ENCODE measurements around the gene ZNF175. TPM values are rescaled to one million over a fixed set of nuclear protein-coding genes. Genes with fewer than 3 reads are reported as not detected.

Gene ZNF175
- total RNA-seq, 1 experiment from 2014 or later = 9.3 TPM

- Histone ChIP-seq H3K9me3 (ENCODE audit: control insufficient read depth in 1 of 2, insufficient read depth in 1 of 2, low read depth in 1 of 2, low read length in 2 of 2) (no peaks in the 10 kb centered on the region), H3K9me2 (ENCODE audit: insufficient read depth) (no peaks in the 10 kb centered on the region), H3K4me1 (ENCODE audit: control insufficient read depth in 1 of 2, insufficient read depth in 2 of 2, low read length in 2 of 2) (no peaks in the 10 kb centered on the region), H4K20me1 (ENCODE audit: insufficient read depth) (no peaks in the 10 kb centered on the region), H3K9ac (ENCODE audit: low read length) (no peak overlapping the region), H2AFZ (ENCODE audit: low read depth, low read length, poor library complexity, severe bottlenecking) (no peak overlapping the region), H3K36me3 (ENCODE audit: control insufficient read depth in 1 of 2, insufficient read depth in 2 of 2, low read length in 2 of 2) (no peaks in the 10 kb centered on the region), H3K79me2 (ENCODE audit: insufficient read depth, low read length) (no peaks in the 10 kb centered on the region), H3K4me3 (replicated peaks in 1 of 2; ENCODE audit: low read depth in 1 of 2, low read length in 2 of 2) (no peak overlapping the region), H3K27me3 (ENCODE audit: insufficient read depth, low read length) (peaks cover 62% of the 10 kb centered on the region), H3K27ac (ENCODE audit: low read depth, low read length) (no peak overlapping the region), H3K4me2 (ENCODE audit: low read length) (no peak overlapping the region)
- ATAC-seq (no peak), DNase-seq (ENCODE audit: low read depth, low spot score) (no peak)
- intact Hi-C loops (cut with micrococcal nuclease) = no loop called here
- ChIA-PET CTCF (interaction anchor here (0.7 to 3.8 kb wide), 2 partner anchors 15 to 19 kb away, joined by 3 to 21 read pairs; no protein-coding TSS in a partner anchor), RAD21 (ENCODE audit: low non-redundant PET in 1 of 2, low total read pairs in 2 of 2, uncharacterized antibody in 2 of 2, unreplicated experiment in 2 of 2) (no interaction called here), POLR2A (no interaction called here)
- TF ChIP-seq RAD21 (IDR thresholded peaks at IDR 0.05; ENCODE audit: low read depth) (no peak), POLR2AphosphoS5 (IDR thresholded peaks at IDR 0.05; ENCODE audit: low read depth, low read length) (no peak), ZFX (IDR thresholded peaks at IDR 0.05) (no peak), POLR2A (IDR thresholded peaks at IDR 0.05; ENCODE audit: borderline replicate concordance, extremely low read depth, insufficient read depth, insufficient read length) (no peak), CTCF (IDR thresholded peaks at IDR 0.05 in 2 of 3, conservative IDR thresholded peaks at IDR 0.05 in 1 of 3; ENCODE audit: borderline replicate concordance in 1 of 3, insufficient read depth in 1 of 3, low read depth in 2 of 3, low read length in 2 of 3) (no peak), EGR1 (IDR thresholded peaks at IDR 0.05; ENCODE audit: low read depth) (no peak), YY1 (IDR thresholded peaks at IDR 0.05; ENCODE audit: extremely low read depth, insufficient replicate concordance, low read depth, low read length) (no peak), FOSL1 (IDR thresholded peaks at IDR 0.05; ENCODE audit: low read depth) (no peak), ZBTB33 (IDR thresholded peaks at IDR 0.05; ENCODE audit: extremely low read depth, insufficient replicate concordance, low read length) (no peak), JUND (IDR thresholded peaks at IDR 0.05) (no peak), EZH2phosphoT487 (IDR thresholded peaks at IDR 0.05; ENCODE audit: borderline replicate concordance) (no peak), EZH2 (IDR thresholded peaks at IDR 0.05) (no peak), REST (IDR thresholded peaks at IDR 0.05; ENCODE audit: low read depth) (no peak), CBX3 (IDR thresholded peaks at IDR 0.05; ENCODE audit: low read depth) (no peak), ELF1 (IDR thresholded peaks at IDR 0.05; ENCODE audit: borderline replicate concordance, low read depth) (no peak)
- BruUV-seq (replicated peaks) = no TSS peak
Observed at GRCh38 chr19:51641648-51642047, 70.6 kb downstream of the ZNF175 start.

All from HCT116 (cell line).